GM23338 (cell line): Measurements from ENCODE around the gene EPHA3. TPM values are rescaled to one million over a fixed set of nuclear protein-coding genes. Genes with fewer than 3 reads are reported as not detected.
A peak's percentile ranks its signal among the peaks of the same experiment; 100 is the strongest.

Source experiments
- ATAC-seq: fragments of 200-7000 bp; cut with Tn5 transposase; 3 replicates; pipeline ENCODE4 v1.9.1; 2020
- DNase-seq: peaks from one replicate; pipeline ENCODE4 v3.0.0-alpha.2; 2015; ENCODE audit warnings: low spot score
- H2AFZ ChIP-seq: fragments of 200-600 bp; sonication (generic); 2 replicates; pipeline ENCODE4 v1.8.0; 2016; ENCODE audit warnings: antibody characterized with exemption, mild to moderate bottlenecking, moderate library complexity
- H3F3A ChIP-seq: fragments of 200-600 bp; sonication (generic); replicated peaks from 2 replicates; pipeline ENCODE4 v1.8.0; 2017; ENCODE audit warnings: antibody characterized with exemption, mixed run types, low read depth
- H3K27ac ChIP-seq: fragments of 200-600 bp; sonication (generic); 2 replicates; pipeline ENCODE4 v1.6.1; 2016; ENCODE audit warnings: low read depth
- H3K27me3 ChIP-seq: fragments of 200-600 bp; sonication (generic); 2 replicates; pipeline ENCODE4 v1.8.0; 2016; ENCODE audit warnings: mild to moderate bottlenecking, mixed run types, moderate library complexity; ENCODE audit not compliant: insufficient read depth
- H3K36me3 ChIP-seq: fragments of 200-600 bp; sonication (generic); 2 replicates; pipeline ENCODE4 v1.8.0; 2016; ENCODE audit warnings: mild to moderate bottlenecking; ENCODE audit not compliant: insufficient read depth
- H3K4me1 ChIP-seq: fragments of 200-600 bp; sonication (generic); 2 replicates; pipeline ENCODE4 v1.8.0; 2016; ENCODE audit warnings: mild to moderate bottlenecking, moderate library complexity; ENCODE audit not compliant: insufficient read depth
- H3K4me2 ChIP-seq: fragments of 200-600 bp; sonication (generic); 2 replicates; pipeline ENCODE4 v1.7.1; 2017; ENCODE audit warnings: mixed run types
- H3K4me3 ChIP-seq: fragments of 200-600 bp; sonication (generic); 2 replicates; pipeline ENCODE4 v1.6.1; 2016; ENCODE audit warnings: mixed run types
- H3K79me2 ChIP-seq: fragments of 200-600 bp; sonication (generic); replicated peaks from 2 replicates; pipeline ENCODE4 v1.8.0; 2017; ENCODE audit warnings: mild to moderate bottlenecking; ENCODE audit not compliant: insufficient read depth
- H3K9me2 ChIP-seq: fragments of 200-600 bp; sonication (generic); 2 replicates; pipeline ENCODE4 v1.8.0; 2017; ENCODE audit not compliant: insufficient read depth
- H4K20me1 ChIP-seq: fragments of 200-600 bp; sonication (generic); replicated peaks from 2 replicates; pipeline ENCODE4 v1.8.0; 2017; ENCODE audit warnings: mild to moderate bottlenecking; ENCODE audit not compliant: insufficient read depth
- H3K27ac Mint-ChIP-seq: 2 replicates; pipeline ENCODE4 v1.8.0; 2020; ENCODE audit warnings: inconsistent platforms, mild to moderate bottlenecking, moderate library complexity, mixed read lengths
- H3K27me3 Mint-ChIP-seq: 3 replicates; pipeline ENCODE4 v1.8.0; 2022; ENCODE audit warnings: low read depth, mild to moderate bottlenecking, moderate library complexity, mixed read lengths, inconsistent platforms; ENCODE audit not compliant: insufficient read depth, poor library complexity
- H3K36me3 Mint-ChIP-seq: 3 replicates; pipeline ENCODE4 v1.8.0; 2021; ENCODE audit warnings: low read depth, mild to moderate bottlenecking, inconsistent platforms, moderate library complexity, mixed read lengths
- H3K4me1 Mint-ChIP-seq: 3 replicates; pipeline ENCODE4 v1.8.0; 2020; ENCODE audit warnings: mild to moderate bottlenecking, inconsistent platforms, mixed read lengths
- H3K4me3 Mint-ChIP-seq: 3 replicates; pipeline ENCODE4 v1.8.0; 2021; ENCODE audit warnings: moderate library complexity, mild to moderate bottlenecking, inconsistent platforms, mixed read lengths
- H3K9me3 Mint-ChIP-seq: 3 replicates; pipeline ENCODE4 v1.8.0; 2020; ENCODE audit warnings: moderate library complexity, mild to moderate bottlenecking, inconsistent platforms, mixed read lengths
- CREB1 ChIP-seq: fragments of 250-450 bp; sonication (Bioruptor Pico); IDR thresholded peaks from 2 replicates; pipeline ENCODE4 v1.5.0; 2020; ENCODE audit warnings: low read depth, mild to moderate bottlenecking, moderate library complexity
- CTCF ChIP-seq, 2 experiments: fragments of 200-600 bp in 1 of 2; sonication (generic) in 1 of 2; conservative IDR thresholded peaks; 2 replicates each; pipeline versions ENCODE4 v1.5.1 to v1.6.1; 2016 to 2017; ENCODE audit warnings: antibody characterized with exemption in 2 of 2, low read depth in 2 of 2, mild to moderate bottlenecking in 2 of 2, moderate library complexity in 1 of 2
- EZH2 ChIP-seq: fragments of 200-600 bp; sonication (generic); IDR thresholded peaks from one replicate; pipeline ENCODE4 v1.8.0; 2017; ENCODE audit warnings: antibody characterized with exemption, mild to moderate bottlenecking, low read depth; ENCODE audit not compliant: unreplicated experiment
- EZH2phosphoT487 ChIP-seq: fragments of 200-600 bp; sonication (generic); IDR thresholded peaks from one replicate; pipeline ENCODE4 v1.8.1; 2018; ENCODE audit warnings: antibody characterized with exemption; ENCODE audit not compliant: unreplicated experiment
- JUNB ChIP-seq: IDR thresholded peaks from one replicate; pipeline ENCODE4 v1.6.1; 2016; ENCODE audit warnings: antibody characterized with exemption; ENCODE audit not compliant: unreplicated experiment
- NANOG ChIP-seq: IDR thresholded peaks from 2 replicates; pipeline ENCODE4 v1.6.1; 2016; ENCODE audit warnings: antibody characterized with exemption, borderline replicate concordance
- POLR2AphosphoS5 ChIP-seq: IDR thresholded peaks from 2 replicates; pipeline ENCODE4 v1.6.1; 2016; ENCODE audit warnings: antibody characterized with exemption, low read depth
- REST ChIP-seq: IDR thresholded peaks from one replicate; pipeline ENCODE4 v1.6.1; 2018; ENCODE audit warnings: antibody characterized with exemption; ENCODE audit not compliant: unreplicated experiment
- STAT1 ChIP-seq: IDR thresholded peaks from one replicate; pipeline ENCODE4 v1.6.1; 2016; ENCODE audit warnings: antibody characterized with exemption; ENCODE audit not compliant: unreplicated experiment
- ZNF114 ChIP-seq: fragments of 250-450 bp; sonication (Bioruptor Pico); IDR thresholded peaks from 2 replicates; pipeline ENCODE4 v1.5.0; 2020; ENCODE audit warnings: mild to moderate bottlenecking, moderate library complexity
- ZNF331 ChIP-seq: fragments of 250-450 bp; sonication (Bioruptor Pico); IDR thresholded peaks from 2 replicates; pipeline ENCODE4 v1.5.0; 2020; ENCODE audit warnings: low read depth, mild to moderate bottlenecking, moderate library complexity
- ZNF462 ChIP-seq: fragments of 250-450 bp; sonication (Bioruptor Pico); IDR thresholded peaks from 2 replicates; pipeline ENCODE4 v1.5.0; 2020; ENCODE audit warnings: mild to moderate bottlenecking, moderate library complexity
- polyA plus RNA-seq: library from polyadenylated mRNA; unstranded; fragments of >200 nt; fragmentation: Nextera tagmentation; extraction: Ambion mirVana; gene quantifications from 2 replicates; pipeline ENCODE4 v1.2.1, GENCODE V29; 2016
- total RNA-seq: library from RNA; depleted of rRNA; stranded (reverse); fragments of >200 nt; shearing (Covaris generic); gene quantifications from 2 replicates; pipeline ENCODE4 v1.2.3, GENCODE V29; 2014
- TF ChIP-seq, protein P1 (sequence below): IDR thresholded peaks from 2 replicates; pipeline ENCODE4 v1.6.1; 2016; ENCODE audit warnings: antibody characterized with exemption

EPHA3 gene
- total and polyA plus RNA-seq, 2 experiments from 2014 or later, result 0.05 to 0.21 TPM

- Mint-ChIP-seq H3K4me3 (no peak overlapping the region), H3K27me3 (peaks cover 2% of the 10 kb centered on the region), H3K27ac (no peak overlapping the region), H3K9me3 (no peaks in the 10 kb centered on the region), H3K4me1 (peaks cover 5% of the 10 kb centered on the region; the same call in 2 of the 3 replicates), H3K36me3 (no peaks in the 10 kb centered on the region)
- H3K79me2 ChIP-seq, result no peaks in the 10 kb centered on the region
- no peaks in the 10 kb centered on the region for H3K4me1 ChIP-seq
- no peak overlapping the region for H3K4me2 ChIP-seq
- no peaks in the 10 kb centered on the region for H4K20me1 ChIP-seq
- TF ChIP-seq REST (no peak), CTCF (conservative IDR thresholded peaks at IDR 0.05; ENCODE audit: low read depth in 2 of 2) (no peak), NANOG (no peak), ZNF331 (CRISPR knock-in tag) (no peak), POLR2AphosphoS5 (no peak), STAT1 (no peak), JUNB (no peak), EZH2phosphoT487 (no peak), EZH2 (no peak), ZNF462 (CRISPR knock-in tag) (no peak), ZNF114 (CRISPR knock-in tag) (no peak), CREB1 (CRISPR knock-in tag) (no peak)
- TF ChIP-seq, protein P1, sequence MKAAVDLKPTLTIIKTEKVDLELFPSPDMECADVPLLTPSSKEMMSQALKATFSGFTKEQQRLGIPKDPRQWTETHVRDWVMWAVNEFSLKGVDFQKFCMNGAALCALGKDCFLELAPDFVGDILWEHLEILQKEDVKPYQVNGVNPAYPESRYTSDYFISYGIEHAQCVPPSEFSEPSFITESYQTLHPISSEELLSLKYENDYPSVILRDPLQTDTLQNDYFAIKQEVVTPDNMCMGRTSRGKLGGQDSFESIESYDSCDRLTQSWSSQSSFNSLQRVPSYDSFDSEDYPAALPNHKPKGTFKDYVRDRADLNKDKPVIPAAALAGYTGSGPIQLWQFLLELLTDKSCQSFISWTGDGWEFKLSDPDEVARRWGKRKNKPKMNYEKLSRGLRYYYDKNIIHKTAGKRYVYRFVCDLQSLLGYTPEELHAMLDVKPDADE, result no peak
- no peak for DNase-seq
- H3K9me2 ChIP-seq, result no peaks in the 10 kb centered on the region
- no peak overlapping the region for H3K4me3 ChIP-seq
- H3F3A ChIP-seq, result no peaks in the 10 kb centered on the region
- no peak for ATAC-seq
- 0 out of 2 replicates have a peak overlapping the region, but pooled peaks have one; percentile 28 for H2AFZ ChIP-seq
- H3K27me3 ChIP-seq, result no peaks in the 10 kb centered on the region
- H3K36me3 ChIP-seq, result no peaks in the 10 kb centered on the region
- H3K27ac ChIP-seq, result no peak overlapping the region
Measured at GRCh38 chr3:89419647-89420241, 312.3 kb downstream of the EPHA3 start.
